PFSK-1 (cell line): ENCODE measurements around the gene CATSPER3.

ENCODE experiments used
- POLR2AphosphoS5 ChIP-seq: IDR thresholded peaks from 2 replicates; pipeline ENCODE4 v1.6.1; 2012; ENCODE audit warnings: low read depth, mild to moderate bottlenecking, control low read depth, low read length, moderate library complexity
- SIN3A ChIP-seq: IDR thresholded peaks from 2 replicates; pipeline ENCODE4 v1.6.1; 2012; ENCODE audit warnings: mild to moderate bottlenecking, low read length, moderate library complexity, borderline replicate concordance; ENCODE audit not compliant: insufficient read depth
- TAF1 ChIP-seq: IDR thresholded peaks from 2 replicates; pipeline ENCODE4 v1.6.1; 2012; ENCODE audit warnings: low read length, control low read depth, borderline replicate concordance; ENCODE audit not compliant: insufficient read depth

GRCh38 chr5:134918861-134919260, 48.8 kb upstream of the CATSPER3 start:
- TF ChIP-seq POLR2AphosphoS5 (no peak), SIN3A (no peak), TAF1 (no peak)
